ENCODE data around the gene RPF1.

DNA sequence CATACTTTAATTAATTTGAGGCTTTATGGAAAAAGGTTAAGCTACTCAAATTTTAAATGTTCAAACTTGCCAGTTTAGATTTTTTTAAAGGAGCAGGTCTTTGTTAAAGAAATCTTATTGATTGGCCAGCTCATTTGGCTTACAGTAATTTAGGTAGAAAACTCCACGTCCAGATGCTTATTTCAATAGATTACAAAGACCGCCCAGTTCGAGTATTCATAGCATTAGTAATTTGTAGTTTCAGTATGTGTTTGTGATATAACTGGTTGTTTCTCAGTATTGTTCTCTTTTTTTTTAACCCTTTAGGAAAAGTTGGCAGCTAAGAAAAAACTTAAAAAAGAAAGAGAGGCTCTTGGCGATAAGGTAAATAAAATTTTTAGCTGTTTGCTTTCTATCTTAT is 1.6 kb downstream of the RPF1 start:
- TF ChIP-seq CTCF (IDR thresholded peaks at IDR 0.05; ENCODE audit: borderline replicate concordance, extremely low read depth, low read length, poor library complexity, severe bottlenecking) (no peak), EZH2 (IDR thresholded peaks at IDR 0.05; ENCODE audit: borderline replicate concordance, low read depth, low read length, severe bottlenecking) (no peak)

All from DND-41 (cell line).